IMR-90 (cell line): ENCODE measurements around the gene ENPP6. TPM values are rescaled to one million over a fixed set of nuclear protein-coding genes. Genes with fewer than 3 reads are reported as not detected.

Experiments used
- ATAC-seq: fragments of 200-7000 bp; cut with Tn5 transposase; 2 replicates; pipeline ENCODE4 v1.9.1; 2020; ENCODE audit warnings: low read depth, mild to moderate bottlenecking, moderate library complexity
- BruUV-seq: library from RNA; stranded (reverse); fragments of 400-500 nt; replicated peaks from 2 replicates; lab custom pipeline; 2021; lab: Mats Ljungman, UMichigan
- CTCF ChIA-PET: fragments of 300-600 bp; formaldehyde crosslinking; extraction: SDS; loops from one replicate; lab custom pipeline; 2021; ENCODE audit warnings: antibody characterized with exemption; lab: Yijun Ruan, JAX
- POLR2A ChIA-PET: fragments of 300-600 bp; sonication (Branson Sonifier 250); formaldehyde crosslinking; loops from one replicate; lab custom pipeline; 2022; ENCODE audit warnings: antibody characterized with exemption; ENCODE audit not compliant: unreplicated experiment; lab: Charles Lee
- DNase-seq: peaks from one replicate; pipeline ENCODE4 v3.0.0; 2013
- H2AFZ ChIP-seq: replicated peaks from 2 replicates; pipeline ENCODE3; 2013; ENCODE audit warnings: low read length, mild to moderate bottlenecking; ENCODE audit not compliant: poor library complexity
- H2AK5ac ChIP-seq: 2 replicates; pipeline ENCODE4 v1.6.1; 2013; ENCODE audit warnings: low read depth, low read length, inconsistent platforms
- H2AK9ac ChIP-seq: replicated peaks from 2 replicates; pipeline ENCODE3; 2013; ENCODE audit warnings: mild to moderate bottlenecking, low read depth, low read length, moderate library complexity; ENCODE audit not compliant: poor library complexity
- H2BK120ac ChIP-seq: 2 replicates; pipeline ENCODE4 v1.6.1; 2013; ENCODE audit warnings: low read depth, low read length, inconsistent platforms
- H2BK15ac ChIP-seq: 3 replicates; pipeline ENCODE4 v1.6.1; 2013; ENCODE audit warnings: low read depth, low read length, inconsistent platforms
- H2BK20ac ChIP-seq: 2 replicates; pipeline ENCODE4 v1.6.1; 2013; ENCODE audit warnings: low read depth, mild to moderate bottlenecking, inconsistent platforms, low read length, moderate library complexity
- H2BK5ac ChIP-seq: 2 replicates; pipeline ENCODE4 v1.6.1; 2013; ENCODE audit warnings: mild to moderate bottlenecking, low read depth, low read length, inconsistent platforms; ENCODE audit not compliant: poor library complexity, severe bottlenecking
- H3K14ac ChIP-seq: replicated peaks from 2 replicates; pipeline ENCODE4 v1.6.1; 2013; ENCODE audit warnings: low read depth, low read length, inconsistent platforms
- H3K18ac ChIP-seq: 2 replicates; pipeline ENCODE4 v1.6.1; 2013; ENCODE audit warnings: low read depth, low read length, control low read depth
- H3K23ac ChIP-seq: 2 replicates; pipeline ENCODE4 v1.6.1; 2013; ENCODE audit warnings: low read depth, low read length, inconsistent platforms
- H3K27ac ChIP-seq: 2 replicates; pipeline ENCODE4 v1.5.1; 2013; ENCODE audit warnings: mild to moderate bottlenecking, control low read depth, low read length; ENCODE audit not compliant: insufficient read depth
- H3K27me3 ChIP-seq: 2 replicates; pipeline ENCODE4 v1.6.1; 2013; ENCODE audit warnings: low read length; ENCODE audit not compliant: control insufficient read depth, insufficient read depth
- H3K36me3 ChIP-seq: 2 replicates; pipeline ENCODE4 v1.6.1; 2013; ENCODE audit warnings: low read length, mixed read lengths; ENCODE audit not compliant: control insufficient read depth, insufficient read depth
- H3K4ac ChIP-seq: 2 replicates; pipeline ENCODE4 v1.6.1; 2013; ENCODE audit warnings: low read depth, low read length, inconsistent platforms
- H3K4me1 ChIP-seq: 2 replicates; pipeline ENCODE4 v1.6.1; 2013; ENCODE audit warnings: low read length, mixed read lengths; ENCODE audit not compliant: control insufficient read depth, insufficient read depth
- H3K4me2 ChIP-seq: 2 replicates; pipeline ENCODE4 v1.6.1; 2013; ENCODE audit warnings: low read depth, mild to moderate bottlenecking, control low read depth, low read length, moderate library complexity
- H3K4me3 ChIP-seq: 2 replicates; pipeline ENCODE4 v1.5.1; 2013; ENCODE audit warnings: low read depth, mild to moderate bottlenecking, control low read depth, low read length, moderate library complexity; ENCODE audit not compliant: insufficient read depth
- H3K56ac ChIP-seq: 2 replicates; pipeline ENCODE4 v1.6.1; 2013; ENCODE audit warnings: low read length, inconsistent platforms; ENCODE audit not compliant: insufficient read depth; ENCODE audit errors: extremely low read depth
- H3K79me1 ChIP-seq, 2 experiments: 2 replicates each; pipeline ENCODE4 v1.6.1; 2013; ENCODE audit warnings: low read length in 2 of 2, inconsistent platforms in 1 of 2, low read depth in 1 of 2
- H3K9ac ChIP-seq: 2 replicates; pipeline ENCODE4 v1.6.1; 2013; ENCODE audit warnings: low read depth, low read length, control low read depth
- H3K9me1 ChIP-seq: 2 replicates; pipeline ENCODE4 v1.6.1; 2013; ENCODE audit warnings: low read length, inconsistent platforms; ENCODE audit not compliant: insufficient read depth
- H3K9me3 ChIP-seq: 2 replicates; pipeline ENCODE4 v1.6.1; 2013; ENCODE audit warnings: low read length; ENCODE audit not compliant: control insufficient read depth, insufficient read depth
- H4K20me1 ChIP-seq: 2 replicates; pipeline ENCODE4 v1.6.1; 2013; ENCODE audit warnings: low read length, inconsistent platforms; ENCODE audit not compliant: insufficient read depth
- H4K5ac ChIP-seq: 2 replicates; pipeline ENCODE4 v1.6.1; 2013; ENCODE audit warnings: mild to moderate bottlenecking, low read depth, low read length, control low read depth
- H4K8ac ChIP-seq, 2 experiments: 2 replicates each; pipeline ENCODE4 v1.6.1; 2013; ENCODE audit warnings: low read depth in 2 of 2, low read length in 2 of 2, control low read depth in 1 of 2, inconsistent platforms in 1 of 2
- H4K91ac ChIP-seq: 2 replicates; pipeline ENCODE4 v1.6.1; 2013; ENCODE audit warnings: low read depth, low read length, inconsistent platforms; ENCODE audit not compliant: insufficient read depth
- CEBPB ChIP-seq: IDR thresholded peaks from 2 replicates; pipeline ENCODE4 v1.6.1; 2012; ENCODE audit warnings: low read depth, low read length, improper control_type of control experiment
- CHD1 ChIP-seq: IDR thresholded peaks from 2 replicates; pipeline ENCODE4 v1.6.1; 2012; ENCODE audit warnings: low read depth, low read length, improper control_type of control experiment
- CTCF ChIP-seq: conservative IDR thresholded peaks from 2 replicates; pipeline ENCODE4 v1.5.1; 2012; ENCODE audit warnings: mild to moderate bottlenecking, low read depth, low read length, improper control_type of control experiment
- MAFK ChIP-seq: IDR thresholded peaks from 2 replicates; pipeline ENCODE4 v1.6.1; 2012; ENCODE audit warnings: low read depth, low read length, improper control_type of control experiment
- MAZ ChIP-seq: IDR thresholded peaks from 2 replicates; pipeline ENCODE4 v1.6.1; 2012; ENCODE audit warnings: low read depth, mild to moderate bottlenecking, low read length, improper control_type of control experiment, moderate library complexity, borderline replicate concordance
- NFE2L2 ChIP-seq: fragments of 150-350 bp; IDR thresholded peaks from 2 replicates; pipeline ENCODE4 v1.6.1; 2016; ENCODE audit warnings: low read depth, mild to moderate bottlenecking, low read length
- RCOR1 ChIP-seq: IDR thresholded peaks from 2 replicates; pipeline ENCODE4 v1.6.1; 2012; ENCODE audit warnings: mild to moderate bottlenecking, low read length, improper control_type of control experiment; ENCODE audit not compliant: insufficient replicate concordance
- WGBS, 2 experiments: methylation state at CpG; one replicate each; pipeline versions ENCODE4 v1.1.5 to v1.1.7; 2013; ENCODE audit warnings: missing lambda C conversion rate in 2 of 2; ENCODE audit not compliant: insufficient read length in 1 of 2; ENCODE audit errors: extremely low coverage in 2 of 2; 5-methylcytosine and 5-hydroxymethylcytosine counted together
- dilution Hi-C: fragments of 300-500 bp; cut with HindIII; formaldehyde crosslinking; loops from one replicate; pipeline ENCODE4 v1.14.3; 2018; ENCODE audit warnings: low sequenced_read_pairs; ENCODE audit not compliant: unreplicated experiment
- in situ Hi-C: fragments of 300-500 bp; cut with MboI; formaldehyde crosslinking; loops from 3 replicates; pipeline ENCODE4 v1.14.3; 2019; ENCODE audit warnings: low sequenced_read_pairs, inconsistent platforms, mixed read lengths
- intact Hi-C: fragments of 100-400 bp; cut with micrococcal nuclease; formaldehyde crosslinking; loops from 2 replicates; pipeline ENCODE4 v1.10.0; 2022
- polyA plus RNA-seq, 3 experiments: library from polyadenylated mRNA; depleted of rRNA; stranded (reverse); fragments of >200 nt; gene quantifications; 2 replicates each; pipeline ENCODE4 v1.2.3, GENCODE V29; 2012; ENCODE audit warnings: low replicate concordance in 1 of 3
- total RNA-seq: library from RNA; depleted of rRNA; stranded (reverse); fragments of >200 nt; gene quantifications from 2 replicates; pipeline ENCODE4 v1.2.3, GENCODE V29; 2012

Gene ENPP6
- total and polyA plus RNA-seq, 2 of the 4 experiments (the other 2 are of a cell fraction): not detected

- Histone ChIP-seq H3K18ac (no peak overlapping the region), H3K4me3 (no peak overlapping the region), H4K91ac (no peak overlapping the region), H2BK15ac (no peak overlapping the region), H3K23ac (no peak overlapping the region), H4K20me1 (no peaks in the 10 kb centered on the region), H3K9me3 (no peaks in the 10 kb centered on the region), H3K4me2 (no peak overlapping the region), H2BK20ac (no peak overlapping the region), H2AFZ (no peak overlapping the region), H3K27me3 (peaks cover 5% of the 10 kb centered on the region; the same call in 1 of the 2 replicates), H4K5ac (no peak overlapping the region), H3K9ac (no peak overlapping the region), H3K4me1 (no peaks in the 10 kb centered on the region), H2AK9ac (no peak overlapping the region), H3K9me1 (no peaks in the 10 kb centered on the region), H3K4ac (no peak overlapping the region), H3K56ac (no peak overlapping the region), H2BK120ac (no peak overlapping the region), H2BK5ac (no peak overlapping the region), H3K14ac (no peak overlapping the region), H4K8ac (no peak overlapping the region), H3K36me3 (no peaks in the 10 kb centered on the region), H3K79me1 (no peaks in the 10 kb centered on the region), H2AK5ac (no peak overlapping the region), H3K27ac (no peak overlapping the region)
- ChIA-PET POLR2A (no interaction called here), CTCF (interaction anchor here (1.3 kb wide), 1 partner anchor 9 kb away, joined by 3 read pairs; no protein-coding TSS in a partner anchor)
- ATAC-seq (no peak), DNase-seq (no peak)
- dilution Hi-C loops: no loop called here
- intact Hi-C loops: no loop called here
- BruUV-seq: no TSS peak
- TF ChIP-seq NFE2L2: no peak
- no peak for TF ChIP-seq RCOR1
- no peak for TF ChIP-seq CTCF
- TF ChIP-seq MAFK: no peak
- no peak for TF ChIP-seq CEBPB
- no peak for TF ChIP-seq CHD1
- no peak for TF ChIP-seq MAZ
- in situ Hi-C loops: no loop called here
- no CpG with 5 or more reads among the region's 5 CpGs for WGBS, 2 experiments
Measured at GRCh38 chr4:184196730-184197385, 20.8 kb downstream of the ENPP6 start.
